GM12865 (cell line): Measurements from ENCODE around the gene ZNF786.
"Not testable (repeated sequence)": the region's sequence is repeated elsewhere in the genome, so short reads cannot be mapped to it uniquely, and the experiment has no call there.

Experiments used
- DNase-seq: peaks from one replicate; pipeline ENCODE4 v3.0.0; 2010; ENCODE audit warnings: low read depth
- H3K4me3 ChIP-seq: 2 replicates; pipeline ENCODE4 v1.5.1; 2011; ENCODE audit warnings: mild to moderate bottlenecking, low read depth, low read length, control low read depth
- TF ChIP-seq, protein P1 (sequence below): IDR thresholded peaks from 2 replicates; pipeline ENCODE4 v1.5.1; 2011; ENCODE audit warnings: low read length, control low read depth, low read depth, inconsistent platforms; ENCODE audit not compliant: insufficient read depth; ENCODE audit errors: missing control alignments

The ZNF786 gene

DNA sequence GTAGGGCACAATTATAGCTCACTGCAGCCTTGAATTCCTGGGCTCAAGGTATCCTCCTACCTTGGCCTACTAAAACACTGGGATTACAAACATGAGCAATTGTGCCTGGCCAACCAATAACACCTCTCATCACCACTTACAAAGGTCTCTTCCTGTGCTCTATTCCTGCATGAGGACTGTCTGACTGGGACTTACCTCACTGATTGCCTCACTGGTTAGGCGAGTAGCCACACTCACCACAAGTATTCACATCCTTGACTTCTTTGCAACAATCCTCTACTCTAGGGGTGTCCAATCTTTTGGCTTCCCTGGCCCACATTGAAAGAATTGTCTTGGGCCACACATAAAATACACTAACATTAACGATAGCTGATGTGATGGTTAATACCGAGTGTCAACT is 39.6 kb downstream of the ZNF786 start:
- TF ChIP-seq, protein P1, sequence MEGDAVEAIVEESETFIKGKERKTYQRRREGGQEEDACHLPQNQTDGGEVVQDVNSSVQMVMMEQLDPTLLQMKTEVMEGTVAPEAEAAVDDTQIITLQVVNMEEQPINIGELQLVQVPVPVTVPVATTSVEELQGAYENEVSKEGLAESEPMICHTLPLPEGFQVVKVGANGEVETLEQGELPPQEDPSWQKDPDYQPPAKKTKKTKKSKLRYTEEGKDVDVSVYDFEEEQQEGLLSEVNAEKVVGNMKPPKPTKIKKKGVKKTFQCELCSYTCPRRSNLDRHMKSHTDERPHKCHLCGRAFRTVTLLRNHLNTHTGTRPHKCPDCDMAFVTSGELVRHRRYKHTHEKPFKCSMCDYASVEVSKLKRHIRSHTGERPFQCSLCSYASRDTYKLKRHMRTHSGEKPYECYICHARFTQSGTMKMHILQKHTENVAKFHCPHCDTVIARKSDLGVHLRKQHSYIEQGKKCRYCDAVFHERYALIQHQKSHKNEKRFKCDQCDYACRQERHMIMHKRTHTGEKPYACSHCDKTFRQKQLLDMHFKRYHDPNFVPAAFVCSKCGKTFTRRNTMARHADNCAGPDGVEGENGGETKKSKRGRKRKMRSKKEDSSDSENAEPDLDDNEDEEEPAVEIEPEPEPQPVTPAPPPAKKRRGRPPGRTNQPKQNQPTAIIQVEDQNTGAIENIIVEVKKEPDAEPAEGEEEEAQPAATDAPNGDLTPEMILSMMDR, result no peak
- H3K4me3 ChIP-seq, result no peak overlapping the region
- no peak for DNase-seq

DNA sequence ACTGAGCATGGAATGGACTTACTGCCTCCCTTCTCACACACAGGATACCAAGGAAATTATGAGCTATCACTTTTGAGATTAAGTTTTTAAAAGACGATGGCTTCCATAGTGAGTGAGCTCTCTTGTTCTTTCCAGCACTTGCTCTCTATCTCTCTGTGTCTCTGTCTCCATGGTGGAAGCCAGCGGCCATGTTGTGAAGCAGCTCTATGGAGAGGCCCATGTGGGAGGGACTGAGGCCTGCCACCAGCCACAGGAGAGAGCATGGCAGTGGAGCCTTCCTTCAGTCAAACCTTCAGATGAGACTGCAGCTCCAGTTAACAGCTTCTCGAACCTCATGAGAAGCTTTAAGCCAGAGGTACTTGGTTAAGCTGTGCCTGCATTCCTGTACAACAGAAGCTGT is 41.7 kb downstream of the ZNF786 start:
- H3K4me3 ChIP-seq, result no peak overlapping the region
- TF ChIP-seq, protein P1, result no peak
- DNase-seq, result no peak

DNA sequence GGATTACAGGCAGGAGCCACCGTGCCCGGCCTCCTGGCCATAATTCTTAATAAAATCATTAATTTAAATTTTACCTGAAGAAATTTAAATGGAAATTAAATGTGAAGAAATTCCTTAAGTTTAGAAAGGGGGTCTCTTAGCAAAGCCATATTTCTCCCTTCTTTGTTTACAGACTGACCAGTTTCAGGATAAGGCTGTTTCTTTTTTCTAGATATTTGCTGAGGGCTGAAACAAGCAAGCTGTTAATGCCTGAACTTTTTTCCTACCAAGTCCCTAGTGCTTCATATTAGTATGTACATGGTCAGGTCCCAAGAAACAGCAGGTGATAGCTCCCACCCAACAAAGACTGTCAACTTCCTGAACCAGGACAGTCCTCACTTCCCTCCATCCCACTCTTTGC is 44.1 kb downstream of the ZNF786 start:
- DNase-seq, result no peak
- no peak overlapping the region for H3K4me3 ChIP-seq
- TF ChIP-seq, protein P1, result no peak

DNA sequence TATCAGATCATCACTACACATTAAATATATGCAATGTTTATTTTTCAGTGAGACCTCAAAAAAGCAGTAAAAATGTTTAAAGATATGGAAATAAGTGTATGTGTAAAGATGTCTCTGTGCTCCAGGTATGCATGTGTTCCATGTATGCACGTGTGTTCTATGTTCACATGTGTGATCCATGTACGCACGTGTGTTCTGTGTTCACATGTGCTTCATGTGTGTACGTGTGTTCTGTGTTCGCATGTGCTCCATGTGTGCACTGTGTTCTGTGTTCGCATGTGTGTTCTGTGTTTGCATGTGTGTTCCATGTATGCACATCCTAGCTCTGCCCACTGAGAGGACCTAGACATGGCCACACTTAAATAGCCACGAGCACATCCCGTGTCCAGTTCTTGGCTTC is 46.6 kb downstream of the ZNF786 start:
- no peak overlapping the region for H3K4me3 ChIP-seq
- TF ChIP-seq, protein P1, result no peak
- no peak for DNase-seq

DNA sequence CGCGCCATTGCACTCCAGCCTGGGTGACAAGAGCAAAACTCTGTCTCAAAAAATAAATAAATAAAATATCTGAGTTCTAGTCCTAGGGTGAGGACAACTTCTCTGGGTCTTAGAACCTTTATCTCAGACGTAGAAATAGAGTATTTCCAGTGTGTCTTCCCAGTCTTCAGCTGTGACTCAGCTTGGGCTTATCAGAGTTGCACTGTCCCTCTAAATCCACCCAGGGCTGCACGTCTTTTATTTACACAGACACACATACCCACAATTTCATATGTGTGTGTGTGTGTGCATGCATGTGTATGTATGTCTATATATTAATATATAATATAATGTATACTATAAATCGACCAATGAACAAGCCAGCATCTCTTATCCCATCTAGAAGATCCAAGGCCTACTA is 49.2 kb downstream of the ZNF786 start:
- no peak overlapping the region for H3K4me3 ChIP-seq
- DNase-seq, result no peak
- TF ChIP-seq, protein P1, result no peak

DNA sequence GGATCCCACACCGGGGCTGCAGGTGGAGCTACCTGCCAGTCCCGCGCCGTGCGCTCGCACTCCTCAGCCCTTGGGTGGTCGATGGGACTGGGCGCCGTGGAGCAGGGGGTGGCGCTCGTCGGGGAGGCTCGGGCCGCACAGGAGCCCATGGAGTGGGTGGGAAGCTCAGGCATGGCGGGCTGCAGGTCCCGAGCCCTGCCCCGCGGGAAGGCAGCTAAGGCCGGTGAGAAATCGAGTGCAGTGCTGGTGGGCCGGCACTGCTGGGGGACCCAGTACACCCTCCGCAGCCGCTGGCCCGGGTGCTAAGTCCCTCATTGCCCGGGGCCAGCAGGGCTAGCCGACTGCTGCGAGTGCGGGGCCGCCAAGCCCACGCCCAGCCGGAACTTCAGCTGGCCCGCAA is 51.9 kb downstream of the ZNF786 start:
- not testable (repeated sequence) for H3K4me3 ChIP-seq, DNase-seq

DNA sequence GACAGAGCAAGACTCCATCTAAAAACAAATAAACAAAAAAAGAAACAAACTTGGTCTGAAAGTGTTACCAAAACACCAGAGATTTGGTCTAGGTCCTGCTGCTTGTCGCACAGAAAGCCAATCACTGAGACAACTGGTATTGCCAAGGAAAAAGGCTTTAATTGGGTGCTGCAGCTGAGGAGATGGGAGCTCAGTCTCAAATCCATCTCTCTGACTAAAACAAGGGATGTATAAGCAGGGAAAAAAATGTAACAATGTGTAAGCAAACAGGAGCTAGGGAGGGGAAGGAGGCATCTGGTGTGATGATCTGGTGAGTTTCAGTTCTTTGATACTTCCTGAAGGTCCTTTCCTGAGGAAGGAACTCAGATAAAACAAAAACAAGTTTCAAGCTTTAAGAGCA is 53.8 kb downstream of the ZNF786 start:
- TF ChIP-seq, protein P1, result no peak
- DNase-seq, result no peak
- H3K4me3 ChIP-seq, result no peak overlapping the region
